Right lobe of liver (tissue), 6 donors: ENCODE measurements around the gene CAPZB. TPM values are rescaled to one million over a fixed set of nuclear protein-coding genes. Genes with fewer than 3 reads are reported as not detected.
A peak's percentile ranks its signal among the peaks of the same experiment; 100 is the strongest.

Source experiments
- ATAC-seq, 4 donors: fragments of 200-7000 bp; cut with Tn5 transposase; one replicate each; pipeline ENCODE4 v1.9.1; 2020; ENCODE audit warnings: mild to moderate bottlenecking in 4 of 4, moderate library complexity in 4 of 4
- DNase-seq, 3 donors: peaks; one replicate each; pipeline ENCODE4 v3.0.0-alpha.2; 2020
- H3K27ac ChIP-seq, 3 donors: fragments of 200-600 bp; one replicate each; pipeline ENCODE4 v1.8.0; 2022
- H3K27me3 ChIP-seq, 2 donors: fragments of 200-600 bp; one replicate each; pipeline ENCODE4 v1.8.0; 2022
- H3K36me3 ChIP-seq, 4 donors: fragments of 200-600 bp; sonication (generic) in 1 of 4; one replicate each; pipeline versions ENCODE4 v1.5.1 to v1.8.0; 2017 to 2022; ENCODE audit warnings: control low read depth in 1 of 4
- H3K4me1 ChIP-seq, 4 donors: fragments of 200-600 bp; sonication (generic) in 1 of 4; one replicate each; pipeline versions ENCODE4 v1.5.1 to v1.8.0; 2017 to 2022; ENCODE audit warnings: control low read depth in 1 of 4
- H3K4me3 ChIP-seq, 3 donors: fragments of 200-600 bp; one replicate each; pipeline ENCODE4 v1.8.0; 2022
- H3K9me3 ChIP-seq, 4 donors: fragments of 200-600 bp; sonication (generic) in 1 of 4; one replicate each; pipeline versions ENCODE4 v1.5.1 to v1.8.0; 2017 to 2022; ENCODE audit warnings: control low read depth in 1 of 4
- POLR2A ChIP-seq: fragments of 450-650 bp; IDR thresholded peaks from one replicate; pipeline ENCODE4 v1.6.1; 2017; ENCODE audit warnings: antibody characterized with exemption, mild to moderate bottlenecking
- WGBS: methylation state at CpG from one replicate; pipeline ENCODE4 v1.1.6; 2018; ENCODE audit warnings: low coverage, low lambda C conversion rate; ENCODE audit not compliant: insufficient coverage; ENCODE audit errors: missing lambda C conversion rate; 5-methylcytosine and 5-hydroxymethylcytosine counted together
- intact Hi-C, 2 donors: fragments of 100-400 bp; cut with DNase I; formaldehyde crosslinking; loops; one replicate each; pipeline versions ENCODE4 v1.11.2 to v1.14.1; 2022
- total RNA-seq, 6 experiments: library from RNA; depleted of rRNA in 2 of 6; stranded (reverse); fragments of >200 nt in 2 of 6; fragmentation: NEBNext Ultra II Directional in 3 of 6; extraction: Animal tissue kit (Norgen Biotek cat#: 25700) in 3 of 6; gene quantifications; one replicate each; pipeline versions ENCODE4 v1.1.0 to v1.2.4, GENCODE V29; 2016 to 2023
- TF ChIP-seq, protein P1 (sequence below), 4 donors: fragments of 200-600 bp in 3 of 4; fragments of 450-650 bp in 1 of 4; IDR thresholded peaks; one replicate each; pipeline versions ENCODE4 v1.5.1 to v1.8.0; 2016 to 2022; ENCODE audit warnings: antibody characterized with exemption in 4 of 4, mild to moderate bottlenecking in 2 of 4
- donor health status: DM: no; HTN: yes; CAD: no.
- donor health status: DM: no; HTN: no; CAD: no.
- donor health status: DM: no; HTN: no; CAD: no.
- donor health status: DM: no; HTN: yes; CAD: no.
- donor health status: DM: no; HTN: yes; CAD: no.

The CAPZB gene
- total RNA-seq, 6 experiments from 2014 or later, result 53.5 to 117 (median 88.0) TPM

DNA sequence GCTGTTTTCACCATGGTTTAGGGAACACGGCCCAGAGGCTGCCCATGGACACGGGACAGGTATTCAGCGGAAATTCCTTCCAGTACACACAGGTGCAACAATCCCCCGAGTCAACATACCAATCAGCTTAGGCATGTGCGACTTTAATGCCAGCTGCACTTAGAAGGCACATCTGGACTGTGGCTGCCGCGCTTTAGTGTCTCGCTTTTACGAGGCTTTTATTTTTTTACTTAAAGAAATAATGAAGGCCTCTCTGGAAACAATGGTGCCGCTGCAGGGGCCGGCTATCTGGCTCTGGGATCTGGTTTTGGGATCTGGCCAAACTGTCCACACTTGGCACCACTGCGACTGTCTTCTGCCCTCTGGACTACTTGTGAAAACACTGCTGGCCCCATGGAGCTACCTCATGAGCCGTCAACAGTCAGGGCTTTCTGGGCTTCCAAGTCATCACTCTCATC is 117.7 kb downstream of the CAPZB start:
- Histone ChIP-seq H3K4me1 (peaks cover 0 to 31% (median 0%) of the 10 kb centered on the region in 4 donors), H3K4me3 (no peak overlapping the region), H3K27me3 (no peaks in the 10 kb centered on the region), H3K9me3 (no peaks in the 10 kb centered on the region), H3K36me3 (no peaks in the 10 kb centered on the region), H3K27ac (peak overlapping the region in 1 of 3 donors; percentile 18)
- intact Hi-C loops, result no loop called here
- TF ChIP-seq, protein P1, sequence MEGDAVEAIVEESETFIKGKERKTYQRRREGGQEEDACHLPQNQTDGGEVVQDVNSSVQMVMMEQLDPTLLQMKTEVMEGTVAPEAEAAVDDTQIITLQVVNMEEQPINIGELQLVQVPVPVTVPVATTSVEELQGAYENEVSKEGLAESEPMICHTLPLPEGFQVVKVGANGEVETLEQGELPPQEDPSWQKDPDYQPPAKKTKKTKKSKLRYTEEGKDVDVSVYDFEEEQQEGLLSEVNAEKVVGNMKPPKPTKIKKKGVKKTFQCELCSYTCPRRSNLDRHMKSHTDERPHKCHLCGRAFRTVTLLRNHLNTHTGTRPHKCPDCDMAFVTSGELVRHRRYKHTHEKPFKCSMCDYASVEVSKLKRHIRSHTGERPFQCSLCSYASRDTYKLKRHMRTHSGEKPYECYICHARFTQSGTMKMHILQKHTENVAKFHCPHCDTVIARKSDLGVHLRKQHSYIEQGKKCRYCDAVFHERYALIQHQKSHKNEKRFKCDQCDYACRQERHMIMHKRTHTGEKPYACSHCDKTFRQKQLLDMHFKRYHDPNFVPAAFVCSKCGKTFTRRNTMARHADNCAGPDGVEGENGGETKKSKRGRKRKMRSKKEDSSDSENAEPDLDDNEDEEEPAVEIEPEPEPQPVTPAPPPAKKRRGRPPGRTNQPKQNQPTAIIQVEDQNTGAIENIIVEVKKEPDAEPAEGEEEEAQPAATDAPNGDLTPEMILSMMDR (IDR thresholded peaks at IDR 0.05), result no peak
- no peak for TF ChIP-seq POLR2A
- 40% methylated on average over 5 of the region's 13 CpGs for WGBS
- peak; percentile 75 to 85 (median 80) for ATAC-seq
- DNase-seq, result peak in 1 of 3 donors; percentile 78

DNA sequence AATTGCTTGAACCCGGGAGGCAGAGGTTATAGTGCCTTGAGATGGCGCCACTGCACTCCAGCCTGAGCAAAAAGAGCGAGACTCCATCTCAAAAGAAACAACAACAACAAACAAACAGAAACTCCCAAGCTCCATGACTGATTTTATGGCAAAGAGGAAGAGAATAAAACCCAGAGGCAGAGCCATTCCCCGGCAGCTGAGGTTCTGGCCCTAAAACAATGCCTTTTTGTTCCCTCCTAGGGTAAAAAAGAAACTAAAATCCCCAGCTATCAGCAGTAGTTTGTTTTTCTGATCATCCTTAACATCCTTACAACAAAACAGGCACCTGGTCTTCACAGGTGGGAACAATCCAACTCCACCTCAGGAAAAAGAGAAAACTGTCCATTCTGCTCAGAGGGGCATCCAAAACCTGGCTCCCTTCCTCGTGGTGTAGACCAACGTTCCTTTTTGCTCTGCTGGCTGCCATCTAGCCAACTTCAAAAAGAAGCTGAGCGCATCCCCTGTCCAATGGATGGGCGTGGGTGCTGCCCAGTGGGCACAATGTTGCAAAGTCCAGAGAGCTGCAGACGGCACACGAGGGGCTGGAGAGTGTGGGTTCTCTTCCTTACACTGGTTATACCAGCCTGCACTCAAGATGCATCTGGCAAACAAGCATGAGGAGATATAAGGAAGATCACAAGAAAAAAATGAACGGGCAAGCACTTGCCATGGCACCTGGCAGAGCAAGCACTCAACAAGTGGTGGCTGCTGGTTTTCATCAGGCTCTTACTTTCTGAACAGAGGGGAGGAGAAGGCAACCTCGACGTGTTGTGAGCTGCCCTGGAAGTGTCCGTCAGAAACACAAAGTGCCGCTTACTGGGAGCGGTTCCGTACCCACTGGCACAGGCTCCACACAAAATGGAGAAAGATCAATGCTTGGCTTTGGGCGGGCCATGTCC is 118.5 kb downstream of the CAPZB start:
- H3K36me3 ChIP-seq, result no peaks in the 10 kb centered on the region
- no peak for DNase-seq
- TF ChIP-seq, protein P1 (IDR thresholded peaks at IDR 0.05), result no peak
- TF ChIP-seq POLR2A, result no peak
- intact Hi-C loops, result no loop called here
- WGBS, result 89% methylated on average over 14 of the region's 18 CpGs
- ATAC-seq, result no peak
- H3K9me3 ChIP-seq, result no peaks in the 10 kb centered on the region
- H3K4me3 ChIP-seq, result no peak overlapping the region
- H3K4me1 ChIP-seq, result peaks cover 0 to 31% (median 0%) of the 10 kb centered on the region in 4 donors
- H3K27me3 ChIP-seq, result no peaks in the 10 kb centered on the region
- H3K27ac ChIP-seq, result no peak overlapping the region

DNA sequence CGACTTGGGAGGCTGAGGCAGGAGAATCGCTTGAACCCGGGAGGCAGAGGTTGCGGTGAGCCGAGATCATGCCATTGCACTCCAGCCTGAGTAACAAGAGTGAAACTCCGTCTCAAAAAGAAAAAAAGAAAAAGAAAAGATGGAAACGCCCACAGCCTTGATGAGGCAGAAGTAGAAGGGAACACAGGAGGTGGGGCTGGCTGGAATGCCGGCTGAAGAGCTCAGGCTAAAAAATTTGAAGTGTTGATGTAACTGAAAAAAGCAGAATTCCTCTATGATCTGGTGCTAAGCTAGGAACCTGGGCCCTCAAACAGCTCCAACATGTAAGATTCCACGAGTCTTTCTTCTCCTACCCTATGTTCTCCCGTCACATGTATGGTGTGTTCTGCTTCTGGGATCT is 119.6 kb downstream of the CAPZB start:
- Histone ChIP-seq H3K27me3 (no peaks in the 10 kb centered on the region), H3K4me3 (no peak overlapping the region), H3K36me3 (no peaks in the 10 kb centered on the region), H3K27ac (no peak overlapping the region), H3K4me1 (peaks cover 0 to 31% (median 0%) of the 10 kb centered on the region in 4 donors), H3K9me3 (no peaks in the 10 kb centered on the region)
- TF ChIP-seq POLR2A, result no peak
- TF ChIP-seq, protein P1 (IDR thresholded peaks at IDR 0.05), result no peak
- intact Hi-C loops, result no loop called here
- 73% methylated on average over 5 of the region's 10 CpGs for WGBS
- ATAC-seq (no peak), DNase-seq (no peak)

DNA sequence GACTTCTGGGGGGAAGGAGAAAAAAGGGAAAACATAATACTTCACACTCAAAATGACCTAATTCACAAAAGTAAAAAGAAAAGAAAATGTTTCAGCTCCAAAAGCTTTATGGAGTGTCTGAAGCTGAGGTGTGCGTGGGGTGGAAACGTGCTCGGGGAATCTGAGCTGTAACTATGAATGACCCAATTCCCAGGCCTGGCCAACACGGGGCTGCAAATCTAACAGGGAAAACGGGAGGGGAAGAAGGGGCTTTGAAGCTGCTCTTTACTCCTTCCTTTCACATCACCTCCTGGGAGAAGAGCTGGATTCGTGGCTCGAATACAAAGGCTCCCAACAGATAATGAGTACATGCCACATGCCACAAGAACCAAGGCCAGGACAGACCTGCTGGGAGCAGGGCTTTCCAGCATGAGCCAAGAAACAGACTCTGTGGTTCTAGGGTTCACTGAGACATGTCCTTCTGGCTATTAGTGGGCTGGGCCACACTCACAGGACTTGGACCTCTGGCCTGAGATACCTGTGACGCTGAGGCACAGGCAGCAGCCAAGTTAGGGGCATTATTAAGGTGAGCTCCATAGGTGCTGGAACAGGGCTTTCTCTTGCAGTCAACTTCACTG is 121.7 kb downstream of the CAPZB start:
- ATAC-seq (peak; percentile 13 to 89 (median 46)), DNase-seq (peak in 2 of 3 donors; percentile 65 to 73)
- 87% methylated on average over 5 of the region's 8 CpGs for WGBS

More for the DNA sequence above, 121.7 kb downstream of the CAPZB start:
- Histone ChIP-seq H3K36me3 (no peaks in the 10 kb centered on the region), H3K4me1 (peaks cover 0 to 31% (median 0%) of the 10 kb centered on the region in 4 donors), H3K9me3 (no peaks in the 10 kb centered on the region), H3K27me3 (no peaks in the 10 kb centered on the region), H3K27ac (peak overlapping the region in 1 of 3 donors; percentile 25), H3K4me3 (no peak overlapping the region)
- TF ChIP-seq, protein P1 (IDR thresholded peaks at IDR 0.05), result no peak
- TF ChIP-seq POLR2A, result no peak
- intact Hi-C loops, result no loop called here
